ENCODE measurements around the gene POR. TPM values are rescaled to one million over a fixed set of nuclear protein-coding genes. Genes with fewer than 3 reads are reported as not detected.

The POR gene
- total RNA-seq, 1 experiment from 2014 or later: 151 TPM

Small RNA genes lying within 50 kb of the gene (microRNA-seq; reads per million reads assigned to microRNA genes)
- gene MIR4651 (ENCODE audit: borderline number of aligned reads): 2.1 reads per million

Other genes with a start within 250 kb of the POR start
- 75.8 to 86.3 TPM (median 85.0 TPM) in 3 replicates for gene HIP1, start 176.2 kb upstream of the POR start, total RNA-seq (2021)
- gene CCL26, start 142.9 kb upstream of the POR start, total RNA-seq (2021): 9.8 to 19.5 TPM (median 18.5 TPM) in 3 replicates
- not detected in 3 replicates for gene CCL24, start 101.3 kb upstream of the POR start, total RNA-seq (2021)
- 31.4 to 35.5 TPM (median 34.3 TPM) in 3 replicates for gene RHBDD2, start 36.1 kb upstream of the POR start, total RNA-seq (2021)
- gene TMEM120A, start 79.4 kb downstream of the POR start, total RNA-seq (2021): 20.1 to 23.0 TPM (median 21.9 TPM) in 3 replicates
- gene STYXL1, start 132.8 kb downstream of the POR start, total RNA-seq (2021): 21.3 to 28.2 TPM (median 27.8 TPM) in 3 replicates
- gene MDH2, start 133.0 kb downstream of the POR start, total RNA-seq (2021): 298 to 333 TPM (median 313 TPM) in 3 replicates

All from WTC11 (cell line).